Activated CD4-positive, alpha-beta T cell treated with anti-CD3 and anti-CD28 coated beads, Interleukin-2, amount 50 U/mL, for 24 hours (primary cell): ENCODE data around the gene PTPRN2.

Source experiments
- DNase-seq, 2 donors: peaks; one replicate each; pipeline ENCODE4 v3.0.0-alpha.2; 2020; ENCODE audit warnings: low read depth in 1 of 2, low spot score in 1 of 2

Gene PTPRN2

DNA sequence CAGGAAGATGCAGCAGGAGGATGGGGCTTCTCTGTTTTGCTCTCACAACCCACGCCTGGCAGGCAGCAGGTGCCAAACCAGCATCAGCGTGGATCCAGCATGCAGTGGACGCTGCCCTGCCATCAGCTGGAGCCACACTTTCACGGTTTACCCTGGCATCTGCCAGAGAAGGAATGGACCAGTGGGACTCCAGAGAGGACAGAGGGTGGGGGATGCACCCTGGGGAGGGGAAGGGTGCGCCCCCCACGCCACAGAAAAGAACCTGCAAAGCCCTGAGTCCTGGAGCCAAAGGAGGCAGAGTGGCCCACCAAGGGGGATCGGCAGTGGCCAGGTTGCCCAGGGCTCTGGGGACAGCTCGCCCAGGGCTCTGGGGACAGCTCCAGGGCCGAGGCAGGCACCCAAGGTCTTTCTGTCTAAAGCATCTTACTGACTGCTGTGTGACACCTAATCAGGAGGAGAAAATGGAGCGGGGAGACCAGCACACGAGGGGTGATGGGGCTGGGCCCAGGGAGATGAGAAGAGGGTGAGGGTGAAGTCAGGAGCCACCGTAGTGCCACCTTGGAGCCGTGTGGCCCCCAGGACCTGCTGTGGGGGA is 1025.7 kb downstream of the PTPRN2 start:
- no peak for DNase-seq

DNA sequence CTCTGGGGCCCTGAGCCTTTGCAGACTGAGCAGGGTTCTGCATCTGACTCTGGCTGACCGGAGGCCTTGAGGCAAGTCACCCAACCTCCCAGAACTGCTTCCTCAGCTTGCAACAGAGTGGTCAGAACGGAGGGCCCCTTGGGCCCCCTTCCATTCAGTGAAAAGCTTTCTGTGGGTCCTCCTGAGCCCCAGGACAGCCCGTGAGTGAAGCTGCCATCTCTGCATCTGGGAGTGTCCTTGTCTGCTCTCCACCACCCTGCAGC is 1026.2 kb downstream of the PTPRN2 start:
- no peak for DNase-seq

DNA sequence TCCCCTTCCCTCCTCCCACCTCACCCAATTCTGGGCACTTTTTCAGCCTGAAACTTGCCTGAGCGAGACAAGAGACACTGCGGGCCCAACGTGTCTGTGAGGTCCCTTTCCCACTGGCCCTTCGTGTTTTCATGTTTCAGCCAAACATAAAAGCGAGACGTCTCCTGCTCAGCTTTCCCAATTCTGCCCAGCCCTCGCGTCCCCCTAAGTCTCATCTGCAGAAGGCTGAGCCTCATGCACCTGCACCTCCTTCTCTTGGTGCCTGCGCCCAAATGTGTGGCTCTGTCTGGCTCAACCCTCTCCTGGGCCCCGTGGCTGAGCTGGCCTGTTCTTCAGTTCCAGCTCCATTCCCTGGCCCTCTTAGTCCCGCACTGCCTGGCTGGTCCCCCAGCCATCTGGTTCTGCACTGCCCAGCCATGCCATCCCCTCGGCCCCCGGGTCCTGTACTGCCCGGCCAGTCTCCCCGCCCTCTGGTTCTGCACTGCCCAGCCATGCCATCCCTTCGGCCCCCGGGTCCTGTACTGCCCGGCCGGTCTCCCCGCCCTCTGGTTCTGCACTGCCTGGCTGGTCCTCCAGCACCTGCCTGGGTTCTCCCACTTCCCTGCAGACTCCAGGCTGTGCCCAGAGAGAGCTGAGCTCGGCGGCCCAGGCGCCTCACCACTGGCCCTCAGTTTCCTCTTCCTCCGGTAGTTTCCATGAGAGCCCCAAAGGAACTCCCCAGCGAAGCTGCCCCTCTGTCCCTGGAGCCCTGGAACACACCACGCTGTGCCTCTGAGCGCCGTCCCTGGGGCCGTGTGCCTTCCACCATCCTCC is 1026.7 kb downstream of the PTPRN2 start:
- DNase-seq = no peak

DNA sequence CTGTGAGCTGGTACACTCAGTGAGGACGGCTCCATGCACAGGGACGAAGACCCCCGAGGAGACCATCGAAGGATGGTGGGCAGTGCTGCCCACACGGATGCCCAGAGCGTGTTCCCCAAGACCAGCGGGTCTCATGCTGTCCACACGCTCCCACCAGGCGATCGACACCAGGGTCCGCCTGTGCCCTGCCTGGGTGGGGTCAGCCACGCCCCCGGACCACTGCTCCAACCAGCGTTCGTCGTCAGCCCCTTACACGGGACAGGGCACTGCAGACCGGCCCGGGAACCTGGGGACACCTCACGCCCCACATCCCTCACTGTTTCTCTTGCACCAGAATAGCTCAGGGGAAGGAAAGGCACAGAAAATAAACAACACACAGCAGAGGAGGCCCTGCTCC is 1027.4 kb downstream of the PTPRN2 start:
- DNase-seq = no peak

DNA sequence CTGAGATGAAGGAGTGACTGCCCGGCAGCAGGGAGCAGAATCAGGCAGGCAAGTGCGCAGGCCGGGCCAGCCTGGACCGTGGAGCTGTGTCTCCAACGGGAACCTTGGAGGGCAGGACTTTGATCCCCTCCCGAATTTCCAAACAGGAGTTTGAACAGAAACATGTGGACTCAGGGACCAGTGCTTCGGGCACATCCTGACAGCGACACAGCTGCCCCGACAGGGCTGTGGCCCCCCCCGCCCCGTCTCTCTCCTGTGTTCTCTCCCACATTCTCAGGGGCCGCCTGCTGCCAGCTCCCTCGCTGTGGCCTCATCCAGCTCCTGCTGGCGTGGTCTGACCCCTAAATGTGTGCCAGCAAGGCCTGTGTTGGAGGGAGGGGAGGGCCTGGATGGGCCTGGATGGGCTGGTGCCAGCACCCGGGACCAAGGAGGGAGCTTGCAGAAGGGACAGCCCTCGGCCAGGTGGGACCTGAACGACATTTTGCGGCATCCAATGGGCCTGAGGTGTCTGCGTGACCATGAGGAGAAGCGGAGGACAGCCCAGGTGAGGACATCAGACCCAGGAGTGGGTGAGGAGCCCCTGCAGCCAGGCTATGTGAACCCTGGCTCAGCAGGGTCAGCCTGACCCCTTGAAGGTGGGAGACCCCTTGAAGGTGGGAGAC is 1027.9 kb downstream of the PTPRN2 start:
- DNase-seq = no peak

DNA sequence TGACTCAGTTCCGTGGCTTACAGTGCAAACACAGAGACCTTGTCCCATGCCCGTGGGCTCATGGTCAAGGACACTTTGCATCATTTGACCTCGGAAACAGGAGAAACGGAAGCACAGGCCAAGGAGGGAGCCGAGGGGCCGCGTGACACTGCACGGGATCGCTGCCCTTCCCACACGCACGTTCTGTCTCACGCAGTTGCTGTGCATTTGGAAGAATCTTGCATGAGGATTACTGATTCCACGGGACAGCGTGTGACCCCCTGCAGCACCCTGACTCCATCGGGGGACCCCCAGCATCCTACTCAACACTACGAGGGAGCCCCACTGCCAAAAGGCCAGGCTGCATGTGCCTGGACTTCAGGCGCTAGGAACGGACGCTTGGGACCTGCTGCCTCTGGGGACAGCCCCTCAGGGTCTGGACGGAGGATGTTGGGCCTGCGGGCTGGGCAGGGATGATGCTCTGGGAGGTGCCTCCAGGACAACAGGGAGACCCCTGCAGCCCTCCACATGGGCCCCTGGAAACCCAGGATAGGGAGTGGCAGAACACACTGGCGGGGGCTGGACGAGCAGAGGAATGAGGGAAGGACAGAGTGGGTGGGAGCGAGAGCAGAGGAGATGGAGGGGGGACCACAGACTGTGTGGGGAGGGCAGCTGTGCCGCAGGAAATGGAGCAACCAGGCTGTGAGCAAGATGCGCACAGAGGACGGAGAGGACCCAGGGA is 1028.6 kb downstream of the PTPRN2 start:
- DNase-seq = no peak

DNA sequence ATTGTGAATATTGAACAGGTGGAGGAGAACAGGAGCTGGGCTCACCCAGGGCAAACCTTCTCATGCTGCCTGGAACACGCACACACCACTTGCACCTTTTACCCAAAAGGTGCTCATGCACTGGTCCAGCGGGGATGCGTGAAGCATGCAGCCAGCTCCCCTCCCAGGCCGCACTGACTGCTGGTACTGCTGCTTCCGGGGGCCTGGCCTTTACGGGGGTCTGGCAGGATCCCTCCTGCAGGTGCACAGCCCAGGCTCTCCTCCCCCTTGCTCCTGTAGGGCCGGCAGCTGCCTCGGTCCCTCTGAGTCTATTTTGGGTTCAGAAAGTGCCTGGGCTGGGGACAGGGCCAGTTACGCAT is 1029.1 kb downstream of the PTPRN2 start:
- DNase-seq = no peak

DNA sequence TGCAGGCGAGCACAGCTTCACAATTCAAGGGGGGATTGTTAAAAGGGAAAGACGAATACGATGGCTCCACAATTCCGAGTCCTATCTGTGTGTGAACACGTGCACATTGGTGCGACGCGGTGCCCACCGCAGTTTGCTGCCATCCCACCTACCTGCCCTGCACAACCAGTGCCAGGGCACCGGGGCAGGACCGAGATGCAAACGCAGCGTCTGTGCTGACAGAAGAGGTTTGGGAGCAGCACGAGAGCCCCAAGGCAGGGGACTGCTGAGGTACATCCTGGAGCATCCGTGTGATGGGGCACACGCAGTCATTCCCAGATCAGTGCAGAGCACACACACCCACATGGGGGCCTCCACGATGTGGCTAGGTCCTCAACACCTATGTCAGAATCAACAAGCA is 1029.6 kb downstream of the PTPRN2 start:
- DNase-seq = no peak

DNA sequence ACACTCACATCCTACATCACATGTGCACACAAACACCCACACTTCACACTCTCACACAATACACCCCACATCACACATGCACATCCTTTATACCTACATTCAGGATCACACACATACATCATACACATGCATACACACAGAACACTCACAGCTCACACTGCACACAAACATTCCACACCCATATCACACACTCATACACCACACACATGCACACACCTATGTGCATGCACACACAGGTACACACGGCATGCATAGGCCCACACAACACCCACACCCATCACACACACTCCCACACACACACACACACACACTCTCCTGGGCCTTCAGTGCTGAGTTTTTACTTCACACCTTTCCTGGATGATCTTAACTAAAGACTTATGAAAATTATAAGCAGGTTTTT is 1030.4 kb downstream of the PTPRN2 start:
- DNase-seq = no peak

DNA sequence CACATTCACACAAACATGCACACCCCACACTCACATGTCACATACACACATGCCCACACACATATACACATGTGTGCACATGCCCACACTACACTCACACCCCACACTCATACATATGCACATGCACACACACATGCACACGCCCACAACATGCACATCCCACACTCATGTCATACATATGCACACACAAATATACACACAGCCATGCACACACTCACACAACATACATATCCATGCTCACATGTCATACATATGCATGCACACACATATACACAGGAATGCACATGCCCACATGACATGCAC is 1031.0 kb downstream of the PTPRN2 start:
- no peak for DNase-seq

DNA sequence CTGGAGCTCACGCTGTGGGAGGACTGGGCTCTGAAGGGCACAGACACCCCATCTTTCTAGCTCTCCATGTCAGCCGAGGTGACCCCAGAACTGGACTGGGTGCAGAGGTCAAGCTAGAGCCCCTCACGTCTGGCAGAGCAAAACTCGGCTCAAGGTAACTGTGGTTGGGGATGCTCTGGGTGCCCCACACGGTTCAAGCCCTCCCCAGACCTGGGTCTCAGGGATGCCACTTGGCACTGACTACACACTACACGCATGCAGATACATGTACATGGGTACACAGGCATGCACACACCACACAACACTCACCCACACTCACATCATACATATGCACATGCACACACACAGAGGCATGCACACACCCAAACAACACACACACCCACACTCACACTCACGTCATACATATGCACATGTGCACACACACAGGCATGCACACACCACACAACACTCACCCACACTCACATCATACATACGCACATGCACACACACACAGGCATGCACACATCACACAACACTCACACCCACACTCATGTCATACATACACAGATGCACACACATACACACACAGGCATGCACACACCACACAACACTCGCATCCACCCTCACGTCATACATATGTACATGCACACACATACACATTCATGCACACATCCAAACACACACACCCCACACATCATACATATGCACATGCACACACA is 1031.5 kb downstream of the PTPRN2 start:
- no peak for DNase-seq

DNA sequence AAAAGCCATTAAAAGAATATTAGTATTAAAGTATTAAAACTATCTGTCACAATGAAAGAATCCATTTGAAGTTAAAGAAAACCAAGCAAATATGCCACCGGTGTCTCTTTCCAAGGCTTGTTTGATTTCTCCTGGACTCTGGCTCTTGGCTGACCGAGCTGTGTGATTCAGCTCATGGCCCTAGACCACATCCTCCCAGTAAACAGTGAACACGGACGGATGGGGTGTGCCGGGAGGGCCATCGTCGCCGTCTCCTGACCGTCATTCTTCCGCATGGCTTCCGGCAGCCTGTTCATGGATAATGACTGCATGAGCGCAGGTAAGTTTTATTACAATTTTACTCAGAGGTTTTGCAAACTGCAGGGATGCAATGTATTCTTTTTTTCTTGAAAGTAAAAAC is 1032.3 kb downstream of the PTPRN2 start:
- no peak for DNase-seq

DNA sequence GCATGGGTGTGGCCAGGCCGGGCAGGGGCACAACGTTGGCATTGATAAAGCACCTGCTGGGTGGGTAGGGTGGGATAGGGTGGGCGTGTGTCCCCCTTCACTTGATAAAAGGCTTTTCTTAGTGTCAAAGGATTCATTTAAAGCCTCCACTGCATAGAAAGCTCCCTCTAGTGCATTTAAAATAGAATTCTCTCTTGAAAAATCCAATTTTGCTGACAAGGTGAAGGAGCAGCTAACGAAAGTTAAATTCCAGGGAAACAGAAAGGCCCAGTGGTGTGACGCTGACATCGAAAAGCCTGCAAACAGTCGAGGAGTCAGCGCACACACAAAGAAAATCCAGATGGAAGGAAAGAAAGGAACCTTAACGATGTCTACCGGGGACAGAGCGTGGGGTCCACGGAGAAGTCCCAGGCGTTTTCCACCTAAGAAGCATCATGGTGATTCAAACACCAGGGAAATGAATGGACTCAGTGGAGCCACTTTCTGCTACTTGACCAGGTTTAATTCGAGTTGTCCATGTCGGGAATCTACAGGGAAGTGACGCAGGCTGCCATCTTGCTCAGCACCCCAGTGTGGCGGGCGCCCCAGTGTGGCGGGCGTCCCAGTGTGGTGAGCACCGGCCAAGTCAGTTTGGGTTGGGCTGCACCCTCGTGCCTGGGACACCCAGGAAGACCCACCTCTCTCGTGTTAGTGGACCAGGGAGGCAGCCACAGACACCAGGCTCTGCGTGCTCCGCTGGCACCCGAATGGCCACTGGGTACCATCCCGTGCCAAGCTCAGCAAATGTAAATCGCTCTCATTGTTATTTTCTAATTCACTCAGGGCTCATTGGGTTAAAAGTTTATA is 1033.0 kb downstream of the PTPRN2 start:
- DNase-seq = no peak

DNA sequence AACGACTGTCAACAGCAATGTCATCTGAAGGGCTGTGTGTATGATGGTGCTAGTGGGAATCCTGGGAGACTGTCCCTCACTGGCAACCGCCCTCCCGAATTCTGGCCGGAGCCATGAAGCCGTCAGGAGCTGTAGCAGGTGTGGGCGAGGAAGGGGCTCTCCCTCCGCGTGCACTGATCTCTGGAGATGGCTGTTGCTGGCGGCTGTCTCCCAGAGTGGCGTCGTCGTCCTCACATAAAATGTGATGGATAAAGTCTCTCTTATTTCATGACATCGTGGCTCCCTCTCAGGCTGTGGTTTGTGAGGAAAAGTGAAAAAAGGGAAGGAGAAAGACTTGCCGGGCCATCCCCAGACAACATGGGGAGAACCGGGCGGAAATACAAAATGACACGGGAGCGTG is 1034.4 kb downstream of the PTPRN2 start:
- no peak for DNase-seq

DNA sequence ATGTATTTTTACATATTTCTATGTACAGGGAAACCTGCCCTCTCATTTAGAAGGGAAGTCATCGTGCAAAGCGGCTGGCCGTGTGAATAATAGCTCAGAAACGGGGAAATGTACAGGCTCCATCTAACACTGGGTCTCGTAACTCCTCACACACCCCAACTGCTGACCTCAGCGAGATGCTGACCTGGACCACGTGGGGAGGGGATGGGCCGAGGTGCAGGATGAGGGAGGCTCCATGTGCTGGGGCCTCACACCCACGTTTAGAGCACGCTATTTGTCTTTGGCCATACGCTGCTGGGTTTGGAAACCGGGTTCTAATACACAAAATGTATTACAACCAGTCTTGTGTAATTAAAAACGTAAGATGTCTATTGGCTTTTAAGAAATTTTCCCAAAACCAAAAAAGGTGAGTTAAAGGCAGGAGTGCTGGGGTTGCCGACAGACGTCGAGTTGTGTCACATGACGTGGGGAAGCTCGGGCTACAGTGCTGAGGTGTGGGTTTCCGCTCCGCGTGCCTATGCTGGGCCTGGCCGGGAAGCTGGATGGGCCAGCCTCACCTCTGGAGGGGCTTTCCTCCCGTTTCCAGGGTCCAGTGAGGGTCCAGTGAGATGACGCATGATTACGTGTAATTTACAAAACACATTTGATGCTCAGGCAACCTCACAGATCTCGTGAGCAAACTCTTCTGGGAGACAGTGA is 1035.2 kb downstream of the PTPRN2 start:
- DNase-seq = no peak

DNA sequence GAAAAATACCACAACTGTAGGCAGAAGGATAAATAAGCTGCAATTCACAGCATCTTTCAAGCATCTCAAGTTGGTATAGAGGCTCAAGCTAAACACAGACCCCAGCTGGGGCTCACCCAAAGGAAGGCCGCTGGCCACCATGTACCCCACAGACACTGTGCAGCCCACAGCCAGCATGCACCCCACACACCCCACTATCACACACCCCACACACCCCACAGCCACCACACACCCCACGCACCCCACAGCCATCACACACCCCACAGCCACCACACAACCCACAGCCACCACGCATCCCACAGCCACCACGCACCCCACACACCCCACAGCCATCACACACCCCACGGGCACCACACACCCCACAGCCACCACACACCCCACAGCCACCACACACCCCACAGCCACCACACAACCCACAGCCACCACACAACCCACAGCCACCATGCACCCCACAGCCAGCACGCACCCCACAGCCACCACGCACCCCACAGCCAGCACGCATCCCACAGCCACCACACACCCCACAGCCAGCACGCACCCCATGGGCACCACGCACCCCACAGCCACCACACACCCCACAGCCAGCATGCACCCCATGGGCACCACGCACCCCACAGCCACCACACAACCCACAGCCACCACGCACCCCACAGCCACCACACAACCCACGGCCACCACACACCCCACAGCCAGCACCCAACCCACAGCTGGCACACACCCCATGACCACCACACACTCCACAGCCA is 1036.1 kb downstream of the PTPRN2 start:
- DNase-seq = no peak

DNA sequence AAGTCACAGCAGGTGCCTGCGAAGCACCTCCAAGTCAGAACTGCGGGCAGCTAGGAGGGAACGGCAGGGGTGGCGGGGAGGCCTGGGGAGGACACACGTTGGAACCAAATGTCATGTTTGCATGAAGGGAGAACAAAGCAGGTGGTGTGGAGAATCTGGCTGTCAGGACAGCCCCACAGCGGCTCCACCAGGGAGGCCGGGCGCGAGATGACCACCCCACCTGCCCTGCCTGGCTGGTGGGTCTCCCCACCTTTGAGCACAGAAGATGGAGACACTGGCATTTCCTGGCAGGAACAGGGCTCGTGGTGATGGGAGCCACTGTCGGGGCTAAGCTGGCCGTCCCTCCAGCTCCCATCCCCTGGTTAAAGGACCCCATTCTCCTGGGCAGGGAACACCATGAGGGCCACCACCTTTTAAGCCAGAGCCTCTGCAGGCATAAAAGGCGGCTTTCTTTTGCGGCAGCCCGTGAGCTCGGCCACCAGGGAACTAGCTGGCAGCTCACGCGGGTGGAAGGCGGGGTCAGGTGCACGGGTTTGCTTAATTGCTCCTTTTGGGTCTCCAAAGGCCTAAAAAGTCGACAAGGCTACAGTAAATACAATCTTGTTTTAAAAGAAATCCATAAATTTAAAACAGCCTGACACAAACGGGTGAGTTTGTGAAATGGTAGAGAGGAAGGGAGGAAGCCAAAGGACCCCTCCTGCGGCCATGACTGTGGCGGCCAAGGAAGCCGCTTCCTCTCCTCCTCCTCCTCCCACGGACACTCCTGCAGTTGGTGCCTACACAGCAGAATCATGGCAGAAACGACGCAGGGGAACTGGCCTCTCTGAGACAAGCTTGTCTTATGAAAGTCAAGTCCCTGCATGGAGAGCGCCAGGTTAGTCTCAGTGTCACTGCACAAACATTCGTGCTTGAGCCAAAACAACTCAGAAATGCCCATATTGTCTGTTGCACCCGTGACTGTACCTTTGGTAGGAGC is 1037.0 kb downstream of the PTPRN2 start:
- DNase-seq = no peak

DNA sequence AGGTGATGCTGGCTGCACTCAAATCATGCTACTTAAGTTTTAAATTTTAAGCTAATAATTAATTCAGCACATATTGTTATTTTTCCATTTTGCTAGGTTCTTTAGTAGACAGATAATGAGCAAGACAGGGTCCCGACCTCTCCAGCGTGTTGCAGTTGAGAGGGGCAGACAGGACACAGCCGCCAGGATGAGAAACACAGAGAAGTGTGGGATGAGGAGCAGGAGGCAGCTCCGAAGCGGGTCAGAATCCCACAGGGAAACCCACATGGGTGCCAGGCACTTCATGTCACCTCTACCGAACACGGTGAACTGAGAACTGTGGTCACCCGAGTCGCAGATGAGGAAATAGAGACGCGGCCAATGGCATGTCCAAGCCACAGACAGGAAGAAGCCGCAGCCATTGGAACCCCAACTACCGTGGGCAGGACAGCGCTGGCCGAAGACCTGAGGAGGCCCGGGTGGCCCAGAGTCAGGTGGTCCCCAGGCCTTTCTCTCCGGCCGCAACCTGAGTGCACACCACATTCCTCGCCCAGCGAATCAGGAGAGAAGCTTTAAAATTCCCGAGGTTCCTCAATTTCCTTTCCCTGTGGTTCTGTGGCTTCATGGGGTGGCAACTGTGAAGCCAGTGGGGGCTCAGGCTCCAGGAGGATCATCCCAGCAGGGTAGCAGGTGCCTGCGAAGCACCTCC is 1037.9 kb downstream of the PTPRN2 start:
- no peak for DNase-seq
